ENCODE results near the gene LRP5.
"Not testable (repeated sequence)": the region's sequence is repeated elsewhere in the genome, so short reads cannot be mapped to it uniquely, and the experiment has no call there.

Gene LRP5

GRCh38 chr11:68424981-68425865, 112.8 kb downstream of the LRP5 start:
- no peak for DNase-seq

- DNase-seq: no peak
Measured at GRCh38 chr11:68425866-68426380, 113.5 kb downstream of the LRP5 start.

- DNase-seq: no peak
Measured at GRCh38 chr11:68429661-68430060, 117.3 kb downstream of the LRP5 start.

- DNase-seq: no peak
Measured at GRCh38 chr11:68430384-68430783, 118.0 kb downstream of the LRP5 start.

- no peak for DNase-seq
Measured at GRCh38 chr11:68430801-68431200, 118.4 kb downstream of the LRP5 start.

DNA sequence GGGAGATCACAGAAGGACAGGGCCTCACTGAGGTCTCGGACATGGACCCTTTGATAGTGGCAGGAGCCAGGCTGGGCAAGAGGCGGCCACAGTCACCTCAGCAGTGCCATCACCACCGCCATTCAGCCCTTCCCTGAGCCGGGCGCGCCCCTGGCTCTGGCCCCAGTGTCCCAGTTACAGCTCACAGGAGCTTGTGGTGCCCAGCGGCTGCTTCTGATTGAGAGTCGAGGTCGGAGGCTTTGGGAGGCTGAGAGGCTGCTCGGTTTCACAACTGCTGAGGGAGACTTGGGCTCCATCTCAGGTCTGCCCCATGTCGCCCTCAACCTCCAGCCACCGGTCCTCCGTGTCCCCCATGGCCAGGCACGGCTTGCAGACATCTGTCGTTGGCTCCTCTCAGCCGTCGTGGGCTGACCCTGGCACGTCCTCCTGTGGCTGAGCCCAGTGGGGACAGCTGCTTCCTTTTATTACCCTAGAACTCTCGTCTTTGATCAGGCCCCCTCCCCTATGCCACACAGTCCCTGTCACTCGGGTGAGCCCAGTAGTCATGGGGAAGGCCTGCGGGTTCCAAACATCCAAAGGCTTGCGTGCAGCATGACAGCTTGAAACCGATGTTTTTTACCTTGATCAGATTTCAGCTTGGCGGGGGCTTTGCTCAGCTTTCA, 119.7 kb downstream of the LRP5 start:
- DNase-seq: no peak

- no peak for DNase-seq
Measured at GRCh38 chr11:68432874-68433273, 120.5 kb downstream of the LRP5 start.

GRCh38 chr11:68433541-68433940, 121.2 kb downstream of the LRP5 start:
- DNase-seq: no peak

DNA sequence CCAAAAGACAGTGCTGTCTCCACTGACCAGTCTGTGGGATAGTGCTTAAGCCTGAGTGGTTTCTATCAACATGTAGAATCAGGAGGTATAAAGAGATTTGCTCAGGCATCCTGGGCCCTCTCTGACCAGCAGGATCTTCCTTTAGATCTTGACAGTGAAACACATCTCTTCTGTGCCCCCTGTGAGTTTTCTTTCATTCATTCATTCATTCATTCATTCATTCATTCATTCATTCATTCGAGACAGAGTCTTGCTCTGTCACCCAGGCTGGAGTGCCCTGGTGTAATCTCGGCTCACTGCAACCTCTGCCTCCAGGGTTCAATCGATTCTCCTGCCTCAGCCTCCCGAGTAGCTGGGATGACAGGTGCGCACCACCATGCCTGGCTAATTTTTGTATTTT, 121.8 kb downstream of the LRP5 start:
- DNase-seq: not testable (repeated sequence)

DNA sequence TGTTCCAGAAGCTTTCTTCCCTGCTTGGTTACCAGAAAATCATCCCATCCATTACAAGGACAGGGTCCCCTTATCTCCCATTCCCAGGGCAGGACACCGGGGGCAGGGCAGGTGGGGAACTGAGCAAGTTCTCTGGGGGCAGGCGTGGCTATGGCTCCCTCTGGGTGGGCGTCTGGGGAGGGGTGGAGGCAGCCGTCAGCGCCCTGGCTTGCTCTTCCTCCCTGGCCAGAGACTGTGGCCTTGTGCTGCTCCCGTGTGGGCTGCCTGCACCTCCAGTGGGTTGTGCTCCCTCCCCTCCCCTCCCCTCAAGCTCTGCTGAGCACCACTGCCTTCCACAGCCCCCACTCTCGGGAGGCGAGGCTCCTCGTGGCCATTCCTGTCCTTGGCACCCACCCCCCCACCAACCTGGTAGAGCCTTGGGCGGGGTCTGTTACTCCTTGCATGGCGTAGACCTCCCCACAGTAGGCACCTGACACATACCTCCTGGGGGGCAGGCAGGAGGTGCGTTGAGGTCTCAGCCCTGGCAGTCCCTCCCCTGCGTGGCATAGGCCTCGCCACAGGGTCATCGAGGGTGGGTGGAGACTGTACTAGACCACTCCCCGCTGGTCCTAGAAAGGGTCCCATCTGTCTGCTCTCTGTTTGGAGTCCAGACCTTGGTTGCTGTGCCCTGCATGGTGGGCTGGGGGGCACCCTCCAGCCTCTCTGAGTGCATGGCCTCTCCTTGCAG, 123.9 kb downstream of the LRP5 start:
- no peak for DNase-seq

DNA sequence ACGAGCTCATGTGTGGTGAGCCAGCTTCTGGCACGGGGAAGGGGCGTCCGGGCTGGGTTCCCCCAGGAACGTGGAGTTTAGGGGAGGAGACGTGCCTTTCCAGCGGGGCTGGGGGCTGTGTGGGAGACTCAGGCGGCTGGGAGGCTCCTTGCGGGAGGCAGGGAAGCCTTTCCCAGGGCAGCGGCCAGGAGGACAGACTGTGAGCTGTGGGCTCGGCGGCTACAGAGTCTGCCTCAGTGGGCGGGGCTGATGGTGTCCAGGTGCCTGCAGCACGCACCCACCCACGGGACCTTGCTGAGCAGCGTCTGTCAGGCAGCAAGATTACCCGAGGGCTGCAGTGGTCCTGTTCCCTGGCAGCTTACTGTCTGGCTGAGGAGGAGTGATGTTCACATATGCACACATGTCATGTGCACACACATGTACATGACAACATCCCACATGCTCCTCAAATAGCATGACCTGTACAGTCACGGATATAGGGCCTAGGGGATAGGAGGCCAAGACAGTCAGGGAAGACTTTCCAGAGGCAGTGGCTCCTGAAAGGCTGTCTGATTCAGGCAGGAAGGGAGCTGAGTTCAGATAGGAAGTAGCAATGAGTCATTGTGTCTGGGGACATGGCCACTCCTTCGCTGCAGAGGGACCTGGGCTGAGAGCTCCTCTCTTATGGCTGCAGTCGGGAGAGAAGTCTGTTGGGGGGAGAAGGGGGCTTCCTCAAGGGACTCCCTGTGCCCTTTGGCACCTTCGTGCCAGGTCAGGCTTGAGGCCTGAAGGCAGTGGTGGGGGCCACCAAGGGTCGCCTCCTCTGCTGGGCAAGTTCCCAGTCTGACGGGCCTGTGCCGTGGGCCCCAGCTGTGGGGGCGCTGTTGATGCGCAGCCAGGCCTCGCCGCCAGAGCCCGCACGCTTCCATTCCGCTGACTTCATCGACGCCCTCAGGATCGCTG, 124.9 kb downstream of the LRP5 start:
- DNase-seq: no peak

DNA sequence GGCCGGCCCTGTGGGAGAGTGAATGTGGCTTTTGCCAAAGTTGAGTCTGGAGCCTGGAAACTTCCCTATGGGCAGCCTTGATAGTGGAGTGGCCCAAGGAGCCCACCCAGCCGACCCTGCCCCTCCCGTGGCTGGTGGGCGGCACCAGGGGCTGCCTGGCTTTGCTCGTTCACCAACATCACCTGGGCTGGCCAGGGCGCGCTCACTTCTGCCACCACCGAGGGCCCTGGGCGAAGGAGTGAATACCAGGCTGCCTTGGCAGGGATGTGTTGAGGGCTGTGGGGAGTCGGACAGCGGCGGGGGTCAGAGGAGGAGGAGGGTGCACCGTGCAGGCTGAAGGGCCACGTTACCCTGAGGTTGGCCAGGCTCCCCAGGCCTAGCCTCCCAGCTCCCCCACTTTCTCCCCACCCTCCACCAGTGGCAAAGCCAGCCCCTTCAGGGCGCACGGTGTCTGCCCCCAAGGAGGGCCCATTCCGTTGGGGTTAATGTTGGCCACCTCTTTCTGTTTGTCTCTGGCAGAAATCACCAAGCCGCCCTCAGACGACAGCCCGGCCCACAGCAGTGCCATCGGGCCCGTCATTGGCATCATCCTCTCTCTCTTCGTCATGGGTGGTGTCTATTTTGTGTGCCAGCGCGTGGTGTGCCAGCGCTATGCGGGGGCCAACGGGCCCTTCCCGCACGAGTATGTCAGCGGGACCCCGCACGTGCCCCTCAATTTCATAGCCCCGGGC, 125.7 kb downstream of the LRP5 start:
- no peak for DNase-seq

DNA sequence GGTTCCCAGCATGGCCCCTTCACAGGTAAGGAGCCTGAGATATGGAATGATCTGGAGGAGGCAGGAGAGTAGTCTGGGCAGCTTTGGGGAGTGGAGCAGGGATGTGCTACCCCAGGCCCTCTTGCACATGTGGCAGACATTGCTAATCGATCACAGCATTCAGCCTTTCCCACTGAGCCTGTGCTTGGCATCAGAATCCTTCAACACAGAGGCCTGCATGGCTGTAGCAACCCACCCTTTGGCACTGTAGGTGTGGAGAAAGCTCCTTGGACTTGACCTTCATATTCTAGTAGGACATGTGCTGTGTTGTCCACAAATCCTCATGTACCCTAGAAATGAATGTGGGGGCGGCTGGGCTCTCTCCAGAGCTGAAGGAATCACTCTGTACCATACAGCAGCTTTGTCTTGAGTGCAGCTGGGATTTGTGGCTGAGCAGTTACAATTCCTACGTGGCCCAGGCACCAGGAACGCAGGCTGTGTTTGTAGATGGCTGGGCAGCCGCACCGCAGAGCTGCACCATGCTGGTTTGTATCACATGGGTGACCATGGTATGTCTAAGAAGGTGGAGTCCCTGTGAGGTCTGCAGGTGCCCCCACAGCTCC, 126.4 kb downstream of the LRP5 start:
- no peak for DNase-seq

GRCh38 chr11:68439355-68440065, 127.1 kb downstream of the LRP5 start:
- DNase-seq: no peak

GRCh38 chr11:68440224-68440623, 127.8 kb downstream of the LRP5 start:
- DNase-seq: no peak

- DNase-seq: no peak
Measured at GRCh38 chr11:68441466-68442230, 129.3 kb downstream of the LRP5 start.

- no peak for DNase-seq
Measured at GRCh38 chr11:68442433-68442832, 130.0 kb downstream of the LRP5 start.

GRCh38 chr11:68444566-68444965, 132.2 kb downstream of the LRP5 start:
- DNase-seq: no peak

GRCh38 chr11:68445531-68446035, 133.2 kb downstream of the LRP5 start:
- DNase-seq: no peak
